Upper lobe of left lung (tissue), 6 donors: ENCODE results near the gene PNPLA6. TPM values are rescaled to one million over a fixed set of nuclear protein-coding genes. Genes with fewer than 3 reads are reported as not detected.

ENCODE experiments used
- ATAC-seq, 2 donors: fragments of 200-7000 bp; cut with Tn5 transposase; one replicate each; pipeline ENCODE4 v1.9.1; 2022; ENCODE audit warnings: mild to moderate bottlenecking in 2 of 2, moderate library complexity in 2 of 2; ENCODE audit not compliant: low FRiP score in 2 of 2
- DNase-seq, 2 donors: peaks; one replicate each; pipeline ENCODE4 v3.0.0-alpha.2; 2019 to 2020
- H3K27ac ChIP-seq, 4 donors: fragments of 200-600 bp; sonication (generic); one replicate each; pipeline ENCODE4 v1.5.1; 2016 to 2019
- H3K27me3 ChIP-seq, 4 donors: fragments of 200-600 bp; sonication (generic); one replicate each; pipeline ENCODE4 v1.5.1; 2017 to 2019
- H3K36me3 ChIP-seq, 4 donors: fragments of 200-600 bp; sonication (generic); one replicate each; pipeline ENCODE4 v1.5.1; 2016 to 2019
- H3K4me1 ChIP-seq, 4 donors: fragments of 200-600 bp; sonication (generic); one replicate each; pipeline ENCODE4 v1.5.1; 2018 to 2019
- H3K4me3 ChIP-seq, 4 donors: fragments of 200-600 bp; sonication (generic); one replicate each; pipeline ENCODE4 v1.5.1; 2017 to 2019; ENCODE audit warnings: mild to moderate bottlenecking in 2 of 4, moderate library complexity in 1 of 4
- H3K9me3 ChIP-seq, 4 donors: fragments of 200-600 bp; sonication (generic); one replicate each; pipeline ENCODE4 v1.5.1; 2018 to 2019
- CTCF ChIP-seq, 6 experiments: fragments of 450-650 bp in 4 of 6; fragments of 200-600 bp in 2 of 6; sonication (generic) in 2 of 6; IDR thresholded peaks; one replicate each; pipeline ENCODE4 v1.5.1; 2016 to 2019; ENCODE audit warnings: antibody characterized with exemption in 6 of 6
- EP300 ChIP-seq, 4 donors: sonication (generic); formaldehyde crosslinking; IDR thresholded peaks; one replicate each; pipeline ENCODE4 v1.5.1; 2017; ENCODE audit warnings: antibody characterized with exemption in 4 of 4, control low read depth in 2 of 4
- POLR2A ChIP-seq, 4 donors: fragments of 450-650 bp; IDR thresholded peaks; one replicate each; pipeline ENCODE4 v1.5.1; 2016 to 2017; ENCODE audit warnings: antibody characterized with exemption in 4 of 4, mild to moderate bottlenecking in 2 of 4
- POLR2AphosphoS5 ChIP-seq, 2 donors: sonication (generic); formaldehyde crosslinking; IDR thresholded peaks; one replicate each; pipeline ENCODE4 v1.5.1; 2017; ENCODE audit warnings: antibody characterized with exemption in 2 of 2
- WGBS, 2 donors: methylation state at CpG; one replicate each; pipeline ENCODE4 v1.1.5; 2017 to 2018; 5-methylcytosine and 5-hydroxymethylcytosine counted together
- total RNA-seq, 6 donors: library from RNA; depleted of rRNA in 4 of 6; stranded (reverse); fragments of >200 nt in 4 of 6; gene quantifications; one replicate each; pipeline versions ENCODE4 v1.1.0 to v1.2.1, GENCODE V29; 2016 to 2021
- donor health status: DM: no; HTN: no; CAD: no; lungs with moderate emphysema.
- donor health status: DM: no; HTN: yes; CAD: no; lungs with severe emphysema.

Gene PNPLA6
- total RNA-seq, 6 donors from 2014 or later: 125 to 412 (median 328) TPM

- ATAC-seq (peak in 1 of 2 donors; percentile 2), DNase-seq (peak in 1 of 2 donors; percentile 57)
- H3K27ac ChIP-seq: peak overlapping the region in 3 of 4 donors; percentile 38 to 51 (median 48)
- WGBS, 2 donors: 62 to 66% methylated on average over 11 of the region's 11 CpGs
- H3K9me3 ChIP-seq: no peaks in the 10 kb centered on the region
- peaks cover 0 to 15% (median 0%) of the 10 kb centered on the region in 4 donors for H3K4me1 ChIP-seq
- peaks cover 0 to 2% (median 0%) of the 10 kb centered on the region in 4 donors for H3K36me3 ChIP-seq
- H3K4me3 ChIP-seq: no peak overlapping the region
- no peaks in the 10 kb centered on the region for H3K27me3 ChIP-seq
- TF ChIP-seq POLR2A (IDR thresholded peaks at IDR 0.05) (no peak), CTCF (IDR thresholded peaks at IDR 0.05) (no peak), POLR2AphosphoS5 (IDR thresholded peaks at IDR 0.05) (no peak), EP300 (IDR thresholded peaks at IDR 0.05) (no peak)
Observed at GRCh38 chr19:7602935-7603497, 67.5 kb downstream of the PNPLA6 start.

- peaks cover 0 to 4% (median 0%) of the 10 kb centered on the region in 4 donors for H3K36me3 ChIP-seq
- no peaks in the 10 kb centered on the region for H3K9me3 ChIP-seq
- H3K4me1 ChIP-seq: peaks cover 0 to 15% (median 0%) of the 10 kb centered on the region in 4 donors
- TF ChIP-seq EP300 (IDR thresholded peaks at IDR 0.05) (no peak), CTCF (IDR thresholded peaks at IDR 0.05) (no peak), POLR2A (IDR thresholded peaks at IDR 0.05) (no peak), POLR2AphosphoS5 (IDR thresholded peaks at IDR 0.05) (no peak)
- H3K27ac ChIP-seq: peak overlapping the region in 2 of 4 donors; percentile 38 to 48
- DNase-seq (no peak), ATAC-seq (no peak)
- no peak overlapping the region for H3K4me3 ChIP-seq
- H3K27me3 ChIP-seq: no peaks in the 10 kb centered on the region
- WGBS, 2 donors: 68 to 69% methylated on average over 8 to 9 of the region's 9 CpGs
Observed at GRCh38 chr19:7603919-7604318, 68.4 kb downstream of the PNPLA6 start.

- 69 to 77% methylated on average over 14 of the region's 14 CpGs for WGBS, 2 donors
- H3K9me3 ChIP-seq: no peaks in the 10 kb centered on the region
- peaks cover 0 to 9% (median 4%) of the 10 kb centered on the region in 4 donors for H3K36me3 ChIP-seq
- DNase-seq (no peak), ATAC-seq (peak in 1 of 2 donors; percentile 4)
- no peak overlapping the region for H3K27ac ChIP-seq
- TF ChIP-seq POLR2A (IDR thresholded peaks at IDR 0.05): no peak
- H3K27me3 ChIP-seq: no peaks in the 10 kb centered on the region
- H3K4me3 ChIP-seq: no peak overlapping the region
- H3K4me1 ChIP-seq: peaks cover 0 to 15% (median 0%) of the 10 kb centered on the region in 4 donors
Observed at GRCh38 chr19:7605490-7606222, 70.1 kb downstream of the PNPLA6 start.

GRCh38 chr19:7606289-7606688, 70.8 kb downstream of the PNPLA6 start:
- Histone ChIP-seq H3K27me3 (no peaks in the 10 kb centered on the region), H3K9me3 (no peaks in the 10 kb centered on the region), H3K4me1 (peaks cover 0 to 15% (median 0%) of the 10 kb centered on the region in 4 donors), H3K4me3 (no peak overlapping the region), H3K36me3 (peaks cover 0 to 12% (median 7%) of the 10 kb centered on the region in 4 donors), H3K27ac (no peak overlapping the region)
- TF ChIP-seq POLR2A (IDR thresholded peaks at IDR 0.05) (no peak), POLR2AphosphoS5 (IDR thresholded peaks at IDR 0.05) (no peak), CTCF (IDR thresholded peaks at IDR 0.05) (no peak), EP300 (IDR thresholded peaks at IDR 0.05) (no peak)
- WGBS, 2 donors: 92% methylated on average over 16 of the region's 17 CpGs; no CpG with 5 or more reads in 1 of the 2 donors
- DNase-seq (peak in 1 of 2 donors; percentile 69), ATAC-seq (no peak)

- H3K9me3 ChIP-seq: no peaks in the 10 kb centered on the region
- WGBS, 2 donors: 63 to 74% methylated on average over 3 to 8 of the region's 10 CpGs
- H3K27ac ChIP-seq: no peak overlapping the region
- ATAC-seq (no peak), DNase-seq (no peak)
- peaks cover 0 to 12% (median 0%) of the 10 kb centered on the region in 4 donors for H3K4me1 ChIP-seq
- peaks cover 0 to 23% (median 10%) of the 10 kb centered on the region in 4 donors for H3K36me3 ChIP-seq
- no peak overlapping the region for H3K4me3 ChIP-seq
- no peak for TF ChIP-seq CTCF (IDR thresholded peaks at IDR 0.05)
- TF ChIP-seq EP300 (IDR thresholded peaks at IDR 0.05): no peak
- TF ChIP-seq POLR2AphosphoS5 (IDR thresholded peaks at IDR 0.05): no peak
- no peaks in the 10 kb centered on the region for H3K27me3 ChIP-seq
Observed at GRCh38 chr19:7607212-7607873, 71.8 kb downstream of the PNPLA6 start.
